ENCODE data around the gene TDRD10.

TDRD10 gene, protein sequence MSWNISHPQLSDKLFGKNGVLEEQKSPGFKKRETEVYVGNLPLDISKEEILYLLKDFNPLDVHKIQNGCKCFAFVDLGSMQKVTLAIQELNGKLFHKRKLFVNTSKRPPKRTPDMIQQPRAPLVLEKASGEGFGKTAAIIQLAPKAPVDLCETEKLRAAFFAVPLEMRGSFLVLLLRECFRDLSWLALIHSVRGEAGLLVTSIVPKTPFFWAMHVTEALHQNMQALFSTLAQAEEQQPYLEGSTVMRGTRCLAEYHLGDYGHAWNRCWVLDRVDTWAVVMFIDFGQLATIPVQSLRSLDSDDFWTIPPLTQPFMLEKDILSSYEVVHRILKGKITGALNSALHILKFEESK

GRCh38 chr1:154502066-154502743 lies at the start of gene TDRD10, which contains the start of gene SHE:
Gene TDRD10 (plus strand): TSS chr1:154502219. CDS start chr1:154506904, 4,685 bp downstream.
Gene SHE (minus strand): TSS chr1:154502412. CDS start chr1:154502026, 386 bp downstream.
- DNase-seq: no peak

- no peak for DNase-seq
Observed at GRCh38 chr1:154453161-154453560, 48.9 kb upstream of the TDRD10 start.

DNA sequence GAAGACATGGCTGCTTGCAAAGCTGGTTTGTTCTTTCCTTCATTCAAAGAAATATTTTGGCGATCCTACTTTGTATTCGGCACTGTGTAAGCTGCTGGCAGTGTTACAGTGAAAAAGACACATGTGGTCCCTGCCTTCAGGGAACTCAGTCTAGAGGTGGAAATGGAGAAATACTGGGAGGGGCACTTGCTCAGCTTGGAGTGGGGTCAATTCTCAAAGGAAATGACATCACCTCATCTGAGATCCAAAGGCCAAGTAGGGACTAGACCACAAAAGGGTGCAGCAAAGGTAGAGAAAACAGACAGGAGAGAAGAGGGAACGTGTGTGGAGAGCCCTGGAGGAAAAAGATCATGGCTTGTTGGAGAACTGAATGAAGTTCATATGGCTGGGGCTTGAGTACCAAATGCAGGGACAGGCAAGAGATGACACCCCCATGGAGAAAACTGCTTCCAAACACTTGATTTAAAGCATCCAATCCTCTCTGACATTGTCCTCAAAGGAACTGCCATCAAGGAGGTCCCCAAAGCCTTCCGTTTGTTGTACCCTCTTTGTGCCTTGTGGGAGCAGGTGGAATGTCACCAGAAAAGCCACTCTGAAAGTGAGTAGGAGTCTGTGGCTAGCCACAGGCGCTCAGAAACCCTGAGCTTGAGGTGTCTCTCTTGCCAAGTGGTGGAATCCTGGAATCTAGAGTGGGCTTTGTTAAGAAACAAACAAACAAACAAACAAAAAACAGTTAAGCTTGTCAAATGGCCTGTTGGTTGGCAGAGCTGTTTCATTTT lies 48.3 kb upstream of the TDRD10 start:
- DNase-seq: no peak

DNA sequence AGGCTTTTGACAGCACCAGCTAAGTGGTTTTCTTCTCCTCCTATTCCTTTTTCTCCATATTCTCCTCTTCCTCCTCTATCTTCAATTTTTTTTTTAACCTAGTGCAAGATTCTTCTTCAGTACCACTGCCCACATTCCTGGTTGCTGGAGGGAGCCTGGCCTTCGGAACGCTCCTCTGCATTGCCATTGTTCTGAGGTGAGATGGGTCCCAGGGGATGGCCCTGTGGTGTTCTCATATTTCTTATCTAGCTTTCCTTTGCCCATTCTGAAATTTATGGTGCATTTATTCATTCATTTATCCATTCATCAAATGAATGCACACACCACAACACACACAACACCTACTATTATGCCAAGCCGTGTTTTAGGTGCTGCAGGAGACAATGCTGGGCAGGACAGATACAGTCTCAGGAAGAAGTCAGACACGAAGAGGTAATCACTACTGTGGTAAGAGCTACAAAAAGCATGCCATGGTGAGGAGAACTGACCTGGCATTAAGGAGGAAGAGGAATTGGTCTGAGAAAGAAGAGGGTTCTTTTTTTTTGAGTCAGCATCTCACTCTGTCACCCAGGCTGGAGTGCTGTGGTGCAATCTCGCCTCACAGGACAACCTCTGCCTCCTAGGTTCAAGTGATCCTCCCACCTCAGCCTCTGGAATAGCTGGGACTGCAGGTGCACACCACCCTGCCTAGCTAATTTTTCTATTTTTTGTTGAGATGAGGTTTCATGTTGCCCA lies 47.5 kb upstream of the TDRD10 start:
- DNase-seq: peak; percentile 13

GRCh38 chr1:154456631-154457030 lies 45.4 kb upstream of the TDRD10 start:
- no peak for DNase-seq

GRCh38 chr1:154459080-154459479 lies 42.9 kb upstream of the TDRD10 start:
- DNase-seq: no peak

GRCh38 chr1:154460695-154461260 lies 41.2 kb upstream of the TDRD10 start:
- no peak for DNase-seq

DNA sequence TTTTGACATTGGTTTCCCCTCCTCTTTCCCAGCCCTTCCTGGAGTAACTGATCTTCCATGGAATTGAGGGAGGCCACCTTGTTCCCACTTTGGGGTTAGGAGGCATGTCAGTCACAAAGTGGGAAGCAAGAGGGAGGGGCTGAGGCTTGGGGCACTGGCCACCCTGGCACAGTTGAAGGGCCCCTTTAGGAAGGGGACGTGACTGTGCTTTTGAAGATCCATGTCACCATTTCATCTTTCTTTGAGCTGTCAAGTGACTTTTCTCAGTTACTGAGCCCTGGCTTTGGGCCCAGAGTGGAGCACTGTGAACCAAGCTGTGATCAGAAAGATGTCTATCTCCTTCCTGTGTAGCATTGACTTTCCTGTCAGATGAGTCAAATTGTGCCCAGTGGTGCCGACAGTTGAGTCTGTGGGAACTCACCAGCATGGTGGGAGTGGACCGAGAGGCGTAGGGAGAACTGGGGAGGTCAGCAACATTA lies 38.5 kb upstream of the TDRD10 start:
- no peak for DNase-seq

DNA sequence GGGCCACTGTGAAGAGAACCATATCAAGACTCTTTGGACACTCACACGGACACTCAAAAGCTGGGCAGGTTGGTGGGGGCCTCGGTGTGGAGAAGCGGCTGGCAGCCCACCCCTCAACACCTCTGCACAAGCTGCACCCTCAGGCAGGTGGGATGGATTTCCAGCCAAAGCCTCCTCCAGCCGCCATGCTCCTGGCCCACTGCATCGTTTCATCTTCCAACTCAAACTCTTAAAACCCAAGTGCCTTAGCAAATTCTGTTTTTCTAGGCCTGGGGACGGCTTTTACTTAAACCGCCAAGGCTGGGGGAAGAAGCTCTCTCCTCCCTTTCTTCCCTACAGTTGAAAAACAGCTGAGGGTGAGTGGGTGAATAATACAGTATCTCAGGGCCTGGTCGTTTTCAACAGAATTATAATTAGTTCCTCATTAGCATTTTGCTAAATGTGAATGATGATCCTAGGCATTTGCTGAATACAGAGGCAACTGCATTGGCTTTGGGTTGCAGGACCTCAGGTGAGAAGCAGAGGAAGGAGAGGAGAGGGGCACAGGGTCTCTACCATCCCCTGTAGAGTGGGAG lies 36.3 kb upstream of the TDRD10 start:
- DNase-seq: no peak

- DNase-seq: no peak
Observed at GRCh38 chr1:154466206-154466605, 35.8 kb upstream of the TDRD10 start.

- DNase-seq: no peak
Observed at GRCh38 chr1:154466921-154467417, 35.0 kb upstream of the TDRD10 start.

GRCh38 chr1:154467434-154468102 lies 34.5 kb upstream of the TDRD10 start:
- DNase-seq: no peak

DNA sequence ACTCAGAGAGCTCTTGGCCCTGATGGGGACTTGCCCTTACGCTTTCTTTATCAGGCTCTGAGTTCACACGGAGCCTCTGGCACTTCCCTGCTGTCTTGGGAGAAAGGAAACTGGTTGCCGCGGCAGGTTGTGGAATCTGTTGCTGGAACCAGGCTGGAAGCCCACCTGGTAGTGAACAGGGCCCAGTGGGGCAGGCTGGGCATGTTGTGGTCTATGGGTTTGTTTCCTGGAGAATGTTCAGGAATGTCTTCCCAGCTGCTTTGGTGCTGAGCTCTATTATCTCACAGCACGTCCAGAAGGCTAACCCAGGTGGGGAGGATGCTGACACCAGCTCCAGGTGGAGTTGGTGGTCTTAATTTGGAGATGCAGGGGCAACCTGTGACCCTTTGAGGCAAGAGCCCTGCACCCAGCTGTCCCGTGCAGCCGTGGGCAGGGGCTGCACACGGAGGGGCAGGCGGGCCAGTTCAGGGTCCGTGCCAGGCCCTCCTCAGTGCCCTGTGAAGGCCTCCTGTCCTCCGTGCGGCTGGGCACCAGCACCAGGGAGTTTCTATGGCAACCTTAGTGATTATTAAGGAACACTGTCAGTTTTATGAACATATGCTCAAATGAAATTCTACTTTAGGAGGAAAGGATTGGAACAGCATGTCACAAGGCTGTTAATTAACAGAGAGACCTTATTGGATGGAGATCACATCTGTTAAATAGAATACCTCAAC lies 33.3 kb upstream of the TDRD10 start:
- DNase-seq: no peak

GRCh38 chr1:154469844-154470560 lies 32.0 kb upstream of the TDRD10 start:
- DNase-seq: no peak

- no peak for DNase-seq
Observed at GRCh38 chr1:154471304-154471703, 30.7 kb upstream of the TDRD10 start.

DNA sequence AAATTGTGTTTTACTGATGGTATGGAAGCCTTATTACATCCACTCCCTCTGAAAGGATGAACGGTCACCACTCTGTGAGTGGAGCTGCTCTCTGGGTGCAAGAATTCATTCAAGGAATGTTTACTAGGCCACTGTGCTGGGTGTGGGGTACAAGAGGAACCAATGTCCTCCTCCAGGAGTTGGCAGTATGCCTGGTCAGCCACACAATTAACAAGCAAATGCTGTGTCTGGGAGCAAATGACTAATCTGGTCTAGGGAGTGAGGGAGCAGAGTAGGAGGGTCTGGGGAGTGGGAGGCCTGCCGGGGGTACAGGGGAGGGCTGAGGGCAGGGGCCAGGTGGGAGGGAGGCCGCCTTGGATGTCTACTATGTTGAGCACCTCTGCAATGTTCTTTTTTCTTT lies 27.2 kb upstream of the TDRD10 start:
- DNase-seq: no peak

GRCh38 chr1:154476791-154477190 lies 25.2 kb upstream of the TDRD10 start:
- no peak for DNase-seq

GRCh38 chr1:154478013-154478412 lies 24.0 kb upstream of the TDRD10 start:
- no peak for DNase-seq

DNA sequence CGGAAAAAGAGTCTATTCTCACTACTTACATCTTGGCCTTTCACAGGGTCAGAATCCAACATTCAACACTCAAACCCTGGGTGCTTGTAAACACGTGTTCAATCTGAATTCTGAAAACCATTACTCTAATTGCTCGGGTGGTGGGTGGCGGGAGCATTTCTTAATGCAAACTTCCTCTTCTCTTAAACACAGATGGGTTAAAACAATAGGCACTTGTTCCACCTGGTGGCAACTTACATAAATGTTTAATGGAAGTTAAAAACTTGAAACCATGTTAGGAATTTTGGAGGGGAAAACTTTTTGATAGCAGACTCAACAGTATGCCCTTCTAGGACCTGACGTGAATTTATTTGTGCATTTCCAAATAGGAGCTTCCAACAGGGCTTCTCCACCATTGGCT lies 23.4 kb upstream of the TDRD10 start:
- DNase-seq: no peak
